Tibial artery (tissue), 4 donors: Measurements from ENCODE around the gene MRPS31.

Experiments used
- DNase-seq, 2 donors: peaks; one replicate each; pipeline ENCODE4 v3.0.0-alpha.2; 2019
- H3K27ac ChIP-seq, 2 donors: fragments of 200-600 bp; sonication (generic) in 1 of 2; 1 replicate in 1 of 2; 2 replicates in 1 of 2; pipeline ENCODE4 v1.5.1; 2018 to 2019; ENCODE audit warnings: mild to moderate bottlenecking in 1 of 2
- H3K27me3 ChIP-seq, 2 donors: fragments of 200-600 bp; sonication (generic) in 1 of 2; one replicate each; pipeline versions ENCODE4 v1.5.1 to v1.6.0; 2016 to 2019
- H3K36me3 ChIP-seq, 3 donors: fragments of 200-600 bp; sonication (generic) in 2 of 3; one replicate each; pipeline ENCODE4 v1.5.1; 2016 to 2019; ENCODE audit warnings: mild to moderate bottlenecking in 2 of 3
- H3K4me1 ChIP-seq, 4 donors: fragments of 200-600 bp; sonication (generic) in 2 of 4; 1 replicate in 3 of 4; 2 replicates in 1 of 4; pipeline ENCODE4 v1.5.1; 2016 to 2019
- H3K4me3 ChIP-seq, 2 donors: fragments of 200-600 bp; sonication (generic) in 1 of 2; 1 replicate in 1 of 2; 2 replicates in 1 of 2; pipeline ENCODE4 v1.5.1; 2018 to 2019; ENCODE audit warnings: mild to moderate bottlenecking in 2 of 2
- H3K9me3 ChIP-seq, 3 donors: fragments of 200-600 bp; sonication (generic) in 1 of 3; one replicate each; pipeline ENCODE4 v1.5.1; 2016 to 2019
- intact Hi-C: fragments of 100-400 bp; cut with DNase I; formaldehyde crosslinking; loops from one replicate; pipeline ENCODE4 v1.15.0; 2023; ENCODE audit warnings: low total_unique reads
- TF ChIP-seq, protein P1 (sequence below), 2 experiments: fragments of 200-600 bp in 1 of 2; fragments of 450-650 bp in 1 of 2; IDR thresholded peaks; one replicate each; pipeline ENCODE4 v1.5.1; 2017 to 2019; ENCODE audit warnings: antibody characterized with exemption in 2 of 2, mild to moderate bottlenecking in 1 of 2, moderate library complexity in 1 of 2

Gene MRPS31

GRCh38 chr13:40777166-40777808 is 6.3 kb upstream of the MRPS31 start:
- Histone ChIP-seq H3K36me3 (no peaks in the 10 kb centered on the region), H3K9me3 (no peaks in the 10 kb centered on the region), H3K4me1 (peaks cover 0 to 8% (median 2%) of the 10 kb centered on the region in 4 donors), H3K27me3 (no peaks in the 10 kb centered on the region), H3K4me3 (peak overlapping the region; percentile 10 to 15), H3K27ac (no peak overlapping the region)
- intact Hi-C loops, result loop anchor here (10.0 kb wide), 1 partner anchor 278 kb away; no protein-coding TSS in a partner anchor
- TF ChIP-seq, protein P1, sequence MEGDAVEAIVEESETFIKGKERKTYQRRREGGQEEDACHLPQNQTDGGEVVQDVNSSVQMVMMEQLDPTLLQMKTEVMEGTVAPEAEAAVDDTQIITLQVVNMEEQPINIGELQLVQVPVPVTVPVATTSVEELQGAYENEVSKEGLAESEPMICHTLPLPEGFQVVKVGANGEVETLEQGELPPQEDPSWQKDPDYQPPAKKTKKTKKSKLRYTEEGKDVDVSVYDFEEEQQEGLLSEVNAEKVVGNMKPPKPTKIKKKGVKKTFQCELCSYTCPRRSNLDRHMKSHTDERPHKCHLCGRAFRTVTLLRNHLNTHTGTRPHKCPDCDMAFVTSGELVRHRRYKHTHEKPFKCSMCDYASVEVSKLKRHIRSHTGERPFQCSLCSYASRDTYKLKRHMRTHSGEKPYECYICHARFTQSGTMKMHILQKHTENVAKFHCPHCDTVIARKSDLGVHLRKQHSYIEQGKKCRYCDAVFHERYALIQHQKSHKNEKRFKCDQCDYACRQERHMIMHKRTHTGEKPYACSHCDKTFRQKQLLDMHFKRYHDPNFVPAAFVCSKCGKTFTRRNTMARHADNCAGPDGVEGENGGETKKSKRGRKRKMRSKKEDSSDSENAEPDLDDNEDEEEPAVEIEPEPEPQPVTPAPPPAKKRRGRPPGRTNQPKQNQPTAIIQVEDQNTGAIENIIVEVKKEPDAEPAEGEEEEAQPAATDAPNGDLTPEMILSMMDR (IDR thresholded peaks at IDR 0.05), result peak; percentile 56 to 67
- no peak for DNase-seq

GRCh38 chr13:40776681-40777165 is 5.7 kb upstream of the MRPS31 start:
- TF ChIP-seq, protein P1 (IDR thresholded peaks at IDR 0.05), result no peak
- H3K4me1 ChIP-seq, result peaks cover 0 to 8% (median 2%) of the 10 kb centered on the region in 4 donors
- H3K4me3 ChIP-seq, result no peak overlapping the region
- H3K36me3 ChIP-seq, result no peaks in the 10 kb centered on the region
- H3K27me3 ChIP-seq, result no peaks in the 10 kb centered on the region
- H3K9me3 ChIP-seq, result no peaks in the 10 kb centered on the region
- no peak for DNase-seq
- intact Hi-C loops, result loop anchor here (10.0 kb wide), 1 partner anchor 278 kb away; no protein-coding TSS in a partner anchor
- no peak overlapping the region for H3K27ac ChIP-seq

DNA sequence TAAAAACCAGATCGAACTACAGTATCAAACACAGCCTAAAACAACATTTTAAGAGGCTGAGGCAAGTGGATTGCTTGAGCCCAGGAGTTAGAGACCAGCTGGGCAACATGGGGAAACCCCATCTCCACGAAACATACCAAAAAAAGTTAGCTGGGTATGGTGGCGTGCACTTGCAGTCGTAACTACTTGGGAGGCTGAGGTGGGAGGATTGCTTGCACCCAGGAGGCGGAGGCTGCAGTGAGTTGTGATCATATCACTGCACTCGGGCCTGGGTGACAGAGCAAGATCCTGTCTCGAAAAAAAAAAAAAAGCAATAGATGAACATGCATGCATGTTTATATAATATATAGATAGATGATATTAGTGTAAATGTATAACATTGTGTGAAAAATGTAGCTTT is 5.2 kb upstream of the MRPS31 start:
- H3K4me1 ChIP-seq, result peaks cover 0 to 8% (median 2%) of the 10 kb centered on the region in 4 donors
- H3K9me3 ChIP-seq, result no peaks in the 10 kb centered on the region
- no peak overlapping the region for H3K27ac ChIP-seq
- intact Hi-C loops, result loop anchor here (10.0 kb wide), 1 partner anchor 279 kb away; no protein-coding TSS in a partner anchor
- H3K27me3 ChIP-seq, result no peaks in the 10 kb centered on the region
- no peaks in the 10 kb centered on the region for H3K36me3 ChIP-seq
- TF ChIP-seq, protein P1 (IDR thresholded peaks at IDR 0.05), result no peak
- no peak for DNase-seq
- H3K4me3 ChIP-seq, result no peak overlapping the region

DNA sequence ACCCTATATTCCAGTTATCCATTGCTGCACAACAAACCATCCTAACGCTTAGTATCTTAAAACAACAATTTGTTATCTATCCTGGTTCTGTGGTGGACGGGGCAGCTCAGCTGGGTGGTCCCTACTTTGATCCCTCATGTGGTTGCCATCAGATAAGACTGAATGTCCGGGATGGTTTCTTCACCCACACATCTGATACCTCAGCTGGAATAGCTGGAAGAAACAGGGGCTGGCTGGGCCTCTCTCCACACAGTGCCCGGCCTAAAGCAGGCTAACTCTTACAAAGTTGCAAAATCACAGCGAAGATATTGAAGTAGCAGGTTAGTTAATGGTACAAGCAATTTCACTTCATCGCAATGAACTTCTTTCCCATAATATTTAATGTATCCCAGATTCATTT is 3.7 kb upstream of the MRPS31 start:
- H3K9me3 ChIP-seq, result no peaks in the 10 kb centered on the region
- H3K36me3 ChIP-seq, result no peaks in the 10 kb centered on the region
- no peak overlapping the region for H3K27ac ChIP-seq
- H3K27me3 ChIP-seq, result no peaks in the 10 kb centered on the region
- peaks cover 0 to 14% (median 8%) of the 10 kb centered on the region in 4 donors for H3K4me1 ChIP-seq
- no peak overlapping the region for H3K4me3 ChIP-seq
- intact Hi-C loops, result loop anchor here (10.0 kb wide), 1 partner anchor 280 kb away; no protein-coding TSS in a partner anchor
- TF ChIP-seq, protein P1 (IDR thresholded peaks at IDR 0.05), result no peak
- no peak for DNase-seq

DNA sequence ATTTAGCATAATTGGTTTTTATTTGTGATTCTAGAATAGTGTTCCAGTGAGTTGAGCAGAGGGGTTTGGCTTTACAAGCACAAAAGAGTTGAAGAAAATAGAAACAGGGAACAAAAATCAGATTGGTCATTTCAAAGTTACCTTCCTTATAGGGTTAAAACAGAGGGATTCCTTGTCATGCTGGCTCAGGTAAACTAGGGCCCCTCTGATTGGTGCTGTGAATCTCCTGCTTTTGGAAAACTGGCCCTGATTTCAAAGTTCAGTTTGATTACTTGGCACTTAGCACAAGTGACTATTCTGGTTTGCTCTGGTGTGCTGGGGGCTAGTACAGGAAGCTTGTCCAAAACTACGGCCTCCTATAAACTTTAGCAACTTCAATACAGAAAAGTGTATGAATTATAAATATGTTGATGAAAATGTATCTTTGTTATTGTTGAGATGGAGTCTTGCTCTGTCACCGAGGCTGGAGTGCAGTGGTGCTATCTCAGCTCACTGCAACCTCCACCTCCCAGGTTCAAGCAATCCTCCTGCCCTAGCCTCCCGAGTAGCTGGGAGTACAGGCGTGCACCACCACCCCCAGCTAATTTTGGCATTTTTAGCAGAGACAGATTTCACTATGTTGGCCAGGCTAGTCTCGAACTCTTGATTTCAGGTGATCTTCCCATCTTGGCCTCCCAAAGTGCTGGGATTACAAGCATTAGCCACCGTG is 1.9 kb upstream of the MRPS31 start:
- H3K4me1 ChIP-seq, result peaks cover 0 to 22% (median 9%) of the 10 kb centered on the region in 4 donors
- no peaks in the 10 kb centered on the region for H3K36me3 ChIP-seq
- no peaks in the 10 kb centered on the region for H3K27me3 ChIP-seq
- intact Hi-C loops, result loop anchor here (10.0 kb wide), 1 partner anchor 282 kb away; no protein-coding TSS in a partner anchor
- no peak overlapping the region for H3K4me3 ChIP-seq
- no peak for DNase-seq
- H3K27ac ChIP-seq, result no peak overlapping the region
- TF ChIP-seq, protein P1 (IDR thresholded peaks at IDR 0.05), result no peak
- no peaks in the 10 kb centered on the region for H3K9me3 ChIP-seq
